IMR-90 (cell line): ENCODE results near the gene KCNMA1. TPM values are rescaled to one million over a fixed set of nuclear protein-coding genes. Genes with fewer than 3 reads are reported as not detected.

Experiments used
- ATAC-seq: fragments of 200-7000 bp; cut with Tn5 transposase; 2 replicates; pipeline ENCODE4 v1.9.1; 2020; ENCODE audit warnings: low read depth, mild to moderate bottlenecking, moderate library complexity
- BruUV-seq: library from RNA; stranded (reverse); fragments of 400-500 nt; replicated peaks from 2 replicates; lab custom pipeline; 2021; lab: Mats Ljungman, UMichigan
- CTCF ChIA-PET: fragments of 300-600 bp; formaldehyde crosslinking; extraction: SDS; loops from one replicate; lab custom pipeline; 2021; ENCODE audit warnings: antibody characterized with exemption; lab: Yijun Ruan, JAX
- POLR2A ChIA-PET: fragments of 300-600 bp; sonication (Branson Sonifier 250); formaldehyde crosslinking; loops from one replicate; lab custom pipeline; 2022; ENCODE audit warnings: antibody characterized with exemption; ENCODE audit not compliant: unreplicated experiment; lab: Charles Lee
- DNase-seq: peaks from one replicate; pipeline ENCODE4 v3.0.0; 2013
- H2AFZ ChIP-seq: replicated peaks from 2 replicates; pipeline ENCODE3; 2013; ENCODE audit warnings: low read length, mild to moderate bottlenecking; ENCODE audit not compliant: poor library complexity
- H2AK5ac ChIP-seq: 2 replicates; pipeline ENCODE4 v1.6.1; 2013; ENCODE audit warnings: low read depth, low read length, inconsistent platforms
- H2AK9ac ChIP-seq: replicated peaks from 2 replicates; pipeline ENCODE3; 2013; ENCODE audit warnings: mild to moderate bottlenecking, low read depth, low read length, moderate library complexity; ENCODE audit not compliant: poor library complexity
- H2BK120ac ChIP-seq: 2 replicates; pipeline ENCODE4 v1.6.1; 2013; ENCODE audit warnings: low read depth, low read length, inconsistent platforms
- H2BK15ac ChIP-seq: 3 replicates; pipeline ENCODE4 v1.6.1; 2013; ENCODE audit warnings: low read depth, low read length, inconsistent platforms
- H2BK20ac ChIP-seq: 2 replicates; pipeline ENCODE4 v1.6.1; 2013; ENCODE audit warnings: low read depth, mild to moderate bottlenecking, inconsistent platforms, low read length, moderate library complexity
- H2BK5ac ChIP-seq: 2 replicates; pipeline ENCODE4 v1.6.1; 2013; ENCODE audit warnings: mild to moderate bottlenecking, low read depth, low read length, inconsistent platforms; ENCODE audit not compliant: poor library complexity, severe bottlenecking
- H3K14ac ChIP-seq: replicated peaks from 2 replicates; pipeline ENCODE4 v1.6.1; 2013; ENCODE audit warnings: low read depth, low read length, inconsistent platforms
- H3K18ac ChIP-seq: 2 replicates; pipeline ENCODE4 v1.6.1; 2013; ENCODE audit warnings: low read depth, low read length, control low read depth
- H3K23ac ChIP-seq: 2 replicates; pipeline ENCODE4 v1.6.1; 2013; ENCODE audit warnings: low read depth, low read length, inconsistent platforms
- H3K27ac ChIP-seq: 2 replicates; pipeline ENCODE4 v1.5.1; 2013; ENCODE audit warnings: mild to moderate bottlenecking, control low read depth, low read length; ENCODE audit not compliant: insufficient read depth
- H3K27me3 ChIP-seq: 2 replicates; pipeline ENCODE4 v1.6.1; 2013; ENCODE audit warnings: low read length; ENCODE audit not compliant: control insufficient read depth, insufficient read depth
- H3K36me3 ChIP-seq: 2 replicates; pipeline ENCODE4 v1.6.1; 2013; ENCODE audit warnings: low read length, mixed read lengths; ENCODE audit not compliant: control insufficient read depth, insufficient read depth
- H3K4ac ChIP-seq: 2 replicates; pipeline ENCODE4 v1.6.1; 2013; ENCODE audit warnings: low read depth, low read length, inconsistent platforms
- H3K4me1 ChIP-seq: 2 replicates; pipeline ENCODE4 v1.6.1; 2013; ENCODE audit warnings: low read length, mixed read lengths; ENCODE audit not compliant: control insufficient read depth, insufficient read depth
- H3K4me2 ChIP-seq: 2 replicates; pipeline ENCODE4 v1.6.1; 2013; ENCODE audit warnings: low read depth, mild to moderate bottlenecking, control low read depth, low read length, moderate library complexity
- H3K4me3 ChIP-seq: 2 replicates; pipeline ENCODE4 v1.5.1; 2013; ENCODE audit warnings: low read depth, mild to moderate bottlenecking, control low read depth, low read length, moderate library complexity; ENCODE audit not compliant: insufficient read depth
- H3K56ac ChIP-seq: 2 replicates; pipeline ENCODE4 v1.6.1; 2013; ENCODE audit warnings: low read length, inconsistent platforms; ENCODE audit not compliant: insufficient read depth; ENCODE audit errors: extremely low read depth
- H3K79me1 ChIP-seq, 2 experiments: 2 replicates each; pipeline ENCODE4 v1.6.1; 2013; ENCODE audit warnings: low read length in 2 of 2, inconsistent platforms in 1 of 2, low read depth in 1 of 2
- H3K9ac ChIP-seq: 2 replicates; pipeline ENCODE4 v1.6.1; 2013; ENCODE audit warnings: low read depth, low read length, control low read depth
- H3K9me1 ChIP-seq: 2 replicates; pipeline ENCODE4 v1.6.1; 2013; ENCODE audit warnings: low read length, inconsistent platforms; ENCODE audit not compliant: insufficient read depth
- H3K9me3 ChIP-seq: 2 replicates; pipeline ENCODE4 v1.6.1; 2013; ENCODE audit warnings: low read length; ENCODE audit not compliant: control insufficient read depth, insufficient read depth
- H4K20me1 ChIP-seq: 2 replicates; pipeline ENCODE4 v1.6.1; 2013; ENCODE audit warnings: low read length, inconsistent platforms; ENCODE audit not compliant: insufficient read depth
- H4K5ac ChIP-seq: 2 replicates; pipeline ENCODE4 v1.6.1; 2013; ENCODE audit warnings: mild to moderate bottlenecking, low read depth, low read length, control low read depth
- H4K8ac ChIP-seq, 2 experiments: 2 replicates each; pipeline ENCODE4 v1.6.1; 2013; ENCODE audit warnings: low read depth in 2 of 2, low read length in 2 of 2, control low read depth in 1 of 2, inconsistent platforms in 1 of 2
- H4K91ac ChIP-seq: 2 replicates; pipeline ENCODE4 v1.6.1; 2013; ENCODE audit warnings: low read depth, low read length, inconsistent platforms; ENCODE audit not compliant: insufficient read depth
- MAZ ChIP-seq: IDR thresholded peaks from 2 replicates; pipeline ENCODE4 v1.6.1; 2012; ENCODE audit warnings: low read depth, mild to moderate bottlenecking, low read length, improper control_type of control experiment, moderate library complexity, borderline replicate concordance
- MXI1 ChIP-seq: IDR thresholded peaks from 2 replicates; pipeline ENCODE4 v1.6.1; 2012; ENCODE audit warnings: low read depth, mild to moderate bottlenecking, low read length, moderate library complexity, borderline replicate concordance
- SMC3 ChIP-seq: fragments of 150-350 bp; IDR thresholded peaks from 2 replicates; pipeline ENCODE4 v1.6.1; 2016; ENCODE audit warnings: low read depth, mild to moderate bottlenecking, antibody characterized with exemption, low read length, moderate library complexity
- WGBS, 2 experiments: methylation state at CpG; one replicate each; pipeline versions ENCODE4 v1.1.5 to v1.1.7; 2013; ENCODE audit warnings: missing lambda C conversion rate in 2 of 2; ENCODE audit not compliant: insufficient read length in 1 of 2; ENCODE audit errors: extremely low coverage in 2 of 2; 5-methylcytosine and 5-hydroxymethylcytosine counted together
- dilution Hi-C: fragments of 300-500 bp; cut with HindIII; formaldehyde crosslinking; loops from one replicate; pipeline ENCODE4 v1.14.3; 2018; ENCODE audit warnings: low sequenced_read_pairs; ENCODE audit not compliant: unreplicated experiment
- in situ Hi-C: fragments of 300-500 bp; cut with MboI; formaldehyde crosslinking; loops from 3 replicates; pipeline ENCODE4 v1.14.3; 2019; ENCODE audit warnings: low sequenced_read_pairs, inconsistent platforms, mixed read lengths
- intact Hi-C: fragments of 100-400 bp; cut with micrococcal nuclease; formaldehyde crosslinking; loops from 2 replicates; pipeline ENCODE4 v1.10.0; 2022
- polyA plus RNA-seq, 3 experiments: library from polyadenylated mRNA; depleted of rRNA; stranded (reverse); fragments of >200 nt; gene quantifications; 2 replicates each; pipeline ENCODE4 v1.2.3, GENCODE V29; 2012; ENCODE audit warnings: low replicate concordance in 1 of 3
- total RNA-seq: library from RNA; depleted of rRNA; stranded (reverse); fragments of >200 nt; gene quantifications from 2 replicates; pipeline ENCODE4 v1.2.3, GENCODE V29; 2012
- TF ChIP-seq, protein P1 (sequence below): fragments of 150-350 bp; IDR thresholded peaks from 2 replicates; pipeline ENCODE4 v1.6.1; 2016; ENCODE audit warnings: low read depth, mild to moderate bottlenecking, low read length, moderate library complexity, borderline replicate concordance

The KCNMA1 gene
- total and polyA plus RNA-seq, 2 of the 4 experiments (the other 2 are of a cell fraction), result 25.6 to 29.6 TPM

DNA sequence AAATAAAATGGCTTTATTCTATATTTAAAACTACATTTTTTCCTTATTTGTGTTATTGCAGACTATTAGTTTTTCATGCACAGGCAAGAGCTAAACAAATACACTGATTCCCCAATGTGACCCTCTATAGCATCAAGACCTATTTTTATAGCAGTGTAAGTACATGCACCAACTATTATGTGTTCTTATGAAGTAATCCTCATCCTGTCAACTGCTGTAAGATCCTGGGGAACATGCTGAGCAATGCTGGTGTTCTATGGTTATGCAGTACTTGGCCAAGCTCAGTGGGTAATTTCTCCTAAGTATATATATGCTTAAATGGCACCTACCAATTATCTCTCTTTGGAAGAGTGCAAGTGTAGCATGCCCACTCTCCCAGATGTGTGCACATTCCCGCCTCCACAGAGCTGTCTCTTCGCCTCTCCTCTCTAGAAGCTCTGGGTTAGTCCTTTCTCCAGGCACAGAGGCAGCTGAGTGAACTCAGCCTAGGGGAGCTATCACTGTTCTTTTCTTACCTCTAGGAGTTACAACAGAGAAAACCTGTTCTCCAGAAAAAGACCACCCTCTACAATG, 428.8 kb downstream of the KCNMA1 start:
- no peak overlapping the region for H3K56ac ChIP-seq
- dilution Hi-C loops, result no loop called here
- no peak overlapping the region for H2AK5ac ChIP-seq
- H2BK120ac ChIP-seq, result no peak overlapping the region
- H3K4me1 ChIP-seq, result no peaks in the 10 kb centered on the region
- H3K4me2 ChIP-seq, result no peak overlapping the region
- H3K18ac ChIP-seq, result no peak overlapping the region
- H3K4ac ChIP-seq, result no peak overlapping the region
- no peaks in the 10 kb centered on the region for H3K36me3 ChIP-seq
- BruUV-seq, result no TSS peak
- H3K27me3 ChIP-seq, result no peaks in the 10 kb centered on the region
- H3K9ac ChIP-seq, result no peak overlapping the region
- no CpG with 5 or more reads among the region's 2 CpGs for WGBS, 2 experiments
- no peaks in the 10 kb centered on the region for H3K9me1 ChIP-seq
- H3K23ac ChIP-seq, result no peak overlapping the region
- H3K4me3 ChIP-seq, result no peak overlapping the region
- no peak overlapping the region for H2BK15ac ChIP-seq
- no peak overlapping the region for H2AFZ ChIP-seq
- DNase-seq (no peak), ATAC-seq (no peak)
- no peak overlapping the region for H2BK20ac ChIP-seq
- no peak overlapping the region for H2BK5ac ChIP-seq
- intact Hi-C loops, result no loop called here
- no peak overlapping the region for H4K5ac ChIP-seq
- no peak overlapping the region for H4K8ac ChIP-seq
- H3K79me1 ChIP-seq, result no peaks in the 10 kb centered on the region
- H4K20me1 ChIP-seq, result no peaks in the 10 kb centered on the region
- CTCF ChIA-PET, result interaction anchor here (0.5 to 1.0 kb wide), 2 partner anchors 30 to 472 kb away, joined by 3 read pairs; no protein-coding TSS in a partner anchor
- POLR2A ChIA-PET, result no interaction called here
- no peak overlapping the region for H4K91ac ChIP-seq
- TF ChIP-seq, protein P1, sequence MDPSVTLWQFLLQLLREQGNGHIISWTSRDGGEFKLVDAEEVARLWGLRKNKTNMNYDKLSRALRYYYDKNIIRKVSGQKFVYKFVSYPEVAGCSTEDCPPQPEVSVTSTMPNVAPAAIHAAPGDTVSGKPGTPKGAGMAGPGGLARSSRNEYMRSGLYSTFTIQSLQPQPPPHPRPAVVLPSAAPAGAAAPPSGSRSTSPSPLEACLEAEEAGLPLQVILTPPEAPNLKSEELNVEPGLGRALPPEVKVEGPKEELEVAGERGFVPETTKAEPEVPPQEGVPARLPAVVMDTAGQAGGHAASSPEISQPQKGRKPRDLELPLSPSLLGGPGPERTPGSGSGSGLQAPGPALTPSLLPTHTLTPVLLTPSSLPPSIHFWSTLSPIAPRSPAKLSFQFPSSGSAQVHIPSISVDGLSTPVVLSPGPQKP, result no peak
- TF ChIP-seq MXI1 (no peak), SMC3 (no peak), MAZ (no peak)
- no peak overlapping the region for H2AK9ac ChIP-seq
- H3K27ac ChIP-seq, result no peak overlapping the region
- H3K9me3 ChIP-seq, result no peaks in the 10 kb centered on the region
- no peak overlapping the region for H3K14ac ChIP-seq
- in situ Hi-C loops, result no loop called here
